C1 segment of cervical spinal cord (tissue), 14 donors: ENCODE measurements around the gene PNLIPRP2.
A peak's percentile ranks its signal among the peaks of the same experiment; 100 is the strongest.

Source experiments
- DNase-seq, 14 donors: peaks; one replicate each; lab custom pipeline; 2025; lab: John Stamatoyannopoulos, UW

PNLIPRP2 gene

GRCh38 chr10:116683166-116683565 is 62.4 kb downstream of the PNLIPRP2 start:
- no peak for DNase-seq

DNA sequence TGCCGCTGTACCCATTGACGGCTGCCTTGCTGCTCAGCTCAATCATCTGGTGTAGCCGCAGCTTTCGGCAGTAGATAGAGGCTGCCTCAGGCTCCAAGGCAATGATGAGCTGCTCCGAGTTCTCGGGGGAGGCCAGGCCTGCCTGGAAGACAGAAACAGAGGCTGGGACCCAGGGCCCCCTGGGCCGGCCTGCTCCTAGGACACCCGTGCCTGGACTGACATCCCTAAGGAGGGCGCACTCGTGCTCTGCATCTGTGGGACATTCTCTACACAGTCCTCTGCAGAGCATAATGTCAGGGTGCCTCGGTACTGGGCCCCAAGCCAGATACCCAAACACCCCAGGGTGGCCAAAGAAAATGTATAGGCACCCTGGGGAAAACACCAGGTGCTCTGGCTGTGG is 63.1 kb downstream of the PNLIPRP2 start:
- no peak for DNase-seq

DNA sequence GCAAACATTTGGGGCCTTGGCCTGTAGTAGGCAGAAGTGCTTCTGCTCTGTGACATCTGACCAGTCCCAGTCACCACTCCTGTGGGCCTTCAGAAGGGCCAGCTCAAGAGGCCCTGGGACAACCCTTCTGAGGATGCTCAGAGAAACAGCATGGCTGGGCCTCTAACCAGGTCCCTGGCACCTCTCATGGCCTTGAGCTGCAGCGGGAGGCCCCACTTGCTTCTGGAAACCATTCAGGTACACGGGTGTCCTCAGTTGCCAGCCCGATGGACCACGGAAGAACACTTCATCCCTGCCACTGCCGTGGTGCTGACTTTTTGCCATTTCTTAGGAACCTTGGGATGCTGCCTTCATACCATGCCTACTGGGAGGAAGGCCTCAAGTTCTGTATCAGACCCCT is 64.0 kb downstream of the PNLIPRP2 start:
- DNase-seq = no peak

DNA sequence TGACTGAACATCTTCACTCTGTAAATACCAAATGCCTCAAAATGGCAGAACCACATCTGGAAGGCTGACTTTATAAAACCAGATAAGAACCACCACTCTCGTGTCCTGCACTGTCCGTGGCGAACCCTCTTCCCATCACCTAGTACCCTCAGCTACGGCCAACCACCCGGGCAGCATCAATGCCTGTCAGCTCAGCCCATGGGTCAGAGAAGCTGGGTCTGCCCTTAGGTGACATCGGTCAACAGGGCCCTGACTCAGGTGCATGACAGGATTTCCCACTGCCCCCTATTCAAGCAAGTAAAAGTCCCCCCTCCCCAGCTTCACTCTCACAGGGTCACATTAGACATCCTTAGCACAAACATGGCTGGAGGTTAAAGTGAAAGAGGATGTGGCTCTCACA is 65.1 kb downstream of the PNLIPRP2 start:
- DNase-seq = no peak

DNA sequence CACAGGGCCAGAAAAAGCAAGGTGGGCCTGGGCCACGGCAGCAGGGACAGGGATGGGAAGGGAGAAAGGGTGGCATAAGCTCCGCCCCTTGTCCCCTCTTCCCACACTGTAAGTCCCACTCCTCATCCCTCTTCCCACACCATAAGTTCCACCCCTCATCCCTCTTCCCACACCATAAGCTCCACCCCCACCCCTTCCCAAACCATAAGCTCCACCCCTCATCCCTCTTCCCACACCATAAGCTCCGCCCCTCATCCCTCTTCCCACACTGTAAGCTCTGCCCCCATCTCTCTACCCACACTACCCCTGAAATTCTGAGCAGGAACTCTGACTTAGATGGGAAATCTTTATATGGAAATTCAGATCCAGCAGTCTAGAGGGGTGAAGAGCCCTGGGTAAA is 65.9 kb downstream of the PNLIPRP2 start:
- DNase-seq = no peak

GRCh38 chr10:116687633-116688032 is 66.9 kb downstream of the PNLIPRP2 start:
- no peak for DNase-seq

DNA sequence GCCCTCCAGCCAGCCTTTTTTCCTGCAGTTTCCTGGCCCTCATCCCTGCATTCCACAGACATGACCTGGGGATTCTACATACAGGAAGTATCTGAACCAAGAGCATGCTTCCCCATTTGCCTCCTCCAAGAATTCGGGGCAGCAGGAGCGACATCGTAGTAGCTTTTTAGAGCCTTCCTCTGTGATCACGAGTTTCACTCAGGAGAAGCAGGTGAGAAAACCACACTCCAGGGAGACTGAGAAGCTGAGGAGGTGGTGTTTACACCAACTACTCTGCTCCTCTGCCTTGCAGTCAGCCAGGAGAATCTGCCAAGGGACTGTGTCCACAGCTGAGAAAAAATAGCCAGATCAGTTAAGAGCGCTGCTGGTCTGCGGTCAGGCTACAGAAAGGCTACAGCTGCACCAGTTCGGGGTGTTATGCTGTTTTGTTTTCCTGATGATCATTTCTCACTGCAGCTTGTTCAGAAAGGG is 67.5 kb downstream of the PNLIPRP2 start:
- no peak for DNase-seq

DNA sequence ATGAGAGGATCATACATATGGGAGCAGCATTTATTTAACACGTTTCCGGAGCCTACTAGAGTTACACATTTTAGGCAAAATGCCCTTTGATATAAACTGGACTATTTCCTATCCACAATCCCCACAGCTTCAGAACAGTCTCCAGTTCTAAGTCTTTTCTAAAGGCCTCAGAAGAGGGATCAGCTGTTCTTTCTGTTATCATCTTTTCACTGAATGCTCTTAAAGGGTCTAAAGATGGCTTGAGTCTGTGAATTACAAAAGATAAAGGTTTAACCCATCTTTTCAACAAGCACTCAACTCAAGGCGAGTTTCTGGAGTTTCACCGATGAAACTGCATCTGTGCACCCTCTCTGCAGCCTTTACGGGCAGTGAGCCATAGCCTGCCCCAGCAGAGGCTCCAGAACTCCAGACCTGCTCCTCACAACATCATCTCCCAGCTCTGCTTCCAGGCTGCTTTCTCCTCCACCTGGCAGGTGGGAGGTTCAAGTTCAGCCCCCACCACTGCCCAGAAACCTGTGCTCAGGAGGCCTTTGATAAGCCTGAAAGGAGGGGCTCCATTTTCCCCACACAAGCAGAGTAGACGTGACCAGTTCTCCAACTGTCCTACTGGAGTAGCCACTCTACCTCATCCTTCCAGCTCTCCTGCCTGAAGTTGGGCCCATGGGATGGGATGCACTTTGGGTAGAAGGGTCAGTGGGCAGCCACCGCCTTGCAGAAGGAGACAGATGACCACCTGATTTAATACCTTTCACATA is 68.2 kb downstream of the PNLIPRP2 start:
- DNase-seq = no peak

- no peak for DNase-seq
Measured at GRCh38 chr10:116689744-116690143, 69.0 kb downstream of the PNLIPRP2 start.

GRCh38 chr10:116690356-116691322 is 69.9 kb downstream of the PNLIPRP2 start:
- DNase-seq = peak in 2 of 14 donors; percentile 9 to 13

- DNase-seq = peak in 3 of 14 donors; percentile 6 to 28 (median 13)
Measured at GRCh38 chr10:116691635-116692034, 70.9 kb downstream of the PNLIPRP2 start.

- no peak for DNase-seq
Measured at GRCh38 chr10:116692225-116692624, 71.5 kb downstream of the PNLIPRP2 start.

GRCh38 chr10:116694243-116694926 is 73.6 kb downstream of the PNLIPRP2 start:
- DNase-seq = no peak
